IMR-90 (cell line): Measurements from ENCODE around the gene CDC26. TPM values are rescaled to one million over a fixed set of nuclear protein-coding genes. Genes with fewer than 3 reads are reported as not detected.

ENCODE experiments used
- ATAC-seq: fragments of 200-7000 bp; cut with Tn5 transposase; 2 replicates; pipeline ENCODE4 v1.9.1; 2020; ENCODE audit warnings: low read depth, mild to moderate bottlenecking, moderate library complexity
- BruUV-seq: library from RNA; stranded (reverse); fragments of 400-500 nt; replicated peaks from 2 replicates; lab custom pipeline; 2021; lab: Mats Ljungman, UMichigan
- CTCF ChIA-PET: fragments of 300-600 bp; formaldehyde crosslinking; extraction: SDS; loops from one replicate; lab custom pipeline; 2021; ENCODE audit warnings: antibody characterized with exemption; lab: Yijun Ruan, JAX
- POLR2A ChIA-PET: fragments of 300-600 bp; sonication (Branson Sonifier 250); formaldehyde crosslinking; loops from one replicate; lab custom pipeline; 2022; ENCODE audit warnings: antibody characterized with exemption; ENCODE audit not compliant: unreplicated experiment; lab: Charles Lee
- DNase-seq: peaks from one replicate; pipeline ENCODE4 v3.0.0; 2013
- H2AFZ ChIP-seq: replicated peaks from 2 replicates; pipeline ENCODE3; 2013; ENCODE audit warnings: low read length, mild to moderate bottlenecking; ENCODE audit not compliant: poor library complexity
- H2AK5ac ChIP-seq: 2 replicates; pipeline ENCODE4 v1.6.1; 2013; ENCODE audit warnings: low read depth, low read length, inconsistent platforms
- H2AK9ac ChIP-seq: replicated peaks from 2 replicates; pipeline ENCODE3; 2013; ENCODE audit warnings: mild to moderate bottlenecking, low read depth, low read length, moderate library complexity; ENCODE audit not compliant: poor library complexity
- H2BK120ac ChIP-seq: 2 replicates; pipeline ENCODE4 v1.6.1; 2013; ENCODE audit warnings: low read depth, low read length, inconsistent platforms
- H2BK15ac ChIP-seq: 3 replicates; pipeline ENCODE4 v1.6.1; 2013; ENCODE audit warnings: low read depth, low read length, inconsistent platforms
- H2BK20ac ChIP-seq: 2 replicates; pipeline ENCODE4 v1.6.1; 2013; ENCODE audit warnings: low read depth, mild to moderate bottlenecking, inconsistent platforms, low read length, moderate library complexity
- H2BK5ac ChIP-seq: 2 replicates; pipeline ENCODE4 v1.6.1; 2013; ENCODE audit warnings: mild to moderate bottlenecking, low read depth, low read length, inconsistent platforms; ENCODE audit not compliant: poor library complexity, severe bottlenecking
- H3K14ac ChIP-seq: replicated peaks from 2 replicates; pipeline ENCODE4 v1.6.1; 2013; ENCODE audit warnings: low read depth, low read length, inconsistent platforms
- H3K18ac ChIP-seq: 2 replicates; pipeline ENCODE4 v1.6.1; 2013; ENCODE audit warnings: low read depth, low read length, control low read depth
- H3K23ac ChIP-seq: 2 replicates; pipeline ENCODE4 v1.6.1; 2013; ENCODE audit warnings: low read depth, low read length, inconsistent platforms
- H3K27ac ChIP-seq: 2 replicates; pipeline ENCODE4 v1.5.1; 2013; ENCODE audit warnings: mild to moderate bottlenecking, control low read depth, low read length; ENCODE audit not compliant: insufficient read depth
- H3K27me3 ChIP-seq: 2 replicates; pipeline ENCODE4 v1.6.1; 2013; ENCODE audit warnings: low read length; ENCODE audit not compliant: control insufficient read depth, insufficient read depth
- H3K36me3 ChIP-seq: 2 replicates; pipeline ENCODE4 v1.6.1; 2013; ENCODE audit warnings: low read length, mixed read lengths; ENCODE audit not compliant: control insufficient read depth, insufficient read depth
- H3K4ac ChIP-seq: 2 replicates; pipeline ENCODE4 v1.6.1; 2013; ENCODE audit warnings: low read depth, low read length, inconsistent platforms
- H3K4me1 ChIP-seq: 2 replicates; pipeline ENCODE4 v1.6.1; 2013; ENCODE audit warnings: low read length, mixed read lengths; ENCODE audit not compliant: control insufficient read depth, insufficient read depth
- H3K4me2 ChIP-seq: 2 replicates; pipeline ENCODE4 v1.6.1; 2013; ENCODE audit warnings: low read depth, mild to moderate bottlenecking, control low read depth, low read length, moderate library complexity
- H3K4me3 ChIP-seq: 2 replicates; pipeline ENCODE4 v1.5.1; 2013; ENCODE audit warnings: low read depth, mild to moderate bottlenecking, control low read depth, low read length, moderate library complexity; ENCODE audit not compliant: insufficient read depth
- H3K56ac ChIP-seq: 2 replicates; pipeline ENCODE4 v1.6.1; 2013; ENCODE audit warnings: low read length, inconsistent platforms; ENCODE audit not compliant: insufficient read depth; ENCODE audit errors: extremely low read depth
- H3K79me1 ChIP-seq, 2 experiments: 2 replicates each; pipeline ENCODE4 v1.6.1; 2013; ENCODE audit warnings: low read length in 2 of 2, inconsistent platforms in 1 of 2, low read depth in 1 of 2
- H3K9ac ChIP-seq: 2 replicates; pipeline ENCODE4 v1.6.1; 2013; ENCODE audit warnings: low read depth, low read length, control low read depth
- H3K9me1 ChIP-seq: 2 replicates; pipeline ENCODE4 v1.6.1; 2013; ENCODE audit warnings: low read length, inconsistent platforms; ENCODE audit not compliant: insufficient read depth
- H3K9me3 ChIP-seq: 2 replicates; pipeline ENCODE4 v1.6.1; 2013; ENCODE audit warnings: low read length; ENCODE audit not compliant: control insufficient read depth, insufficient read depth
- H4K20me1 ChIP-seq: 2 replicates; pipeline ENCODE4 v1.6.1; 2013; ENCODE audit warnings: low read length, inconsistent platforms; ENCODE audit not compliant: insufficient read depth
- H4K5ac ChIP-seq: 2 replicates; pipeline ENCODE4 v1.6.1; 2013; ENCODE audit warnings: mild to moderate bottlenecking, low read depth, low read length, control low read depth
- H4K8ac ChIP-seq, 2 experiments: 2 replicates each; pipeline ENCODE4 v1.6.1; 2013; ENCODE audit warnings: low read depth in 2 of 2, low read length in 2 of 2, control low read depth in 1 of 2, inconsistent platforms in 1 of 2
- H4K91ac ChIP-seq: 2 replicates; pipeline ENCODE4 v1.6.1; 2013; ENCODE audit warnings: low read depth, low read length, inconsistent platforms; ENCODE audit not compliant: insufficient read depth
- MAZ ChIP-seq: IDR thresholded peaks from 2 replicates; pipeline ENCODE4 v1.6.1; 2012; ENCODE audit warnings: low read depth, mild to moderate bottlenecking, low read length, improper control_type of control experiment, moderate library complexity, borderline replicate concordance
- MXI1 ChIP-seq: IDR thresholded peaks from 2 replicates; pipeline ENCODE4 v1.6.1; 2012; ENCODE audit warnings: low read depth, mild to moderate bottlenecking, low read length, moderate library complexity, borderline replicate concordance
- WGBS, 2 experiments: methylation state at CpG; one replicate each; pipeline versions ENCODE4 v1.1.5 to v1.1.7; 2013; ENCODE audit warnings: missing lambda C conversion rate in 2 of 2; ENCODE audit not compliant: insufficient read length in 1 of 2; ENCODE audit errors: extremely low coverage in 2 of 2; 5-methylcytosine and 5-hydroxymethylcytosine counted together
- dilution Hi-C: fragments of 300-500 bp; cut with HindIII; formaldehyde crosslinking; loops from one replicate; pipeline ENCODE4 v1.14.3; 2018; ENCODE audit warnings: low sequenced_read_pairs; ENCODE audit not compliant: unreplicated experiment
- in situ Hi-C: fragments of 300-500 bp; cut with MboI; formaldehyde crosslinking; loops from 3 replicates; pipeline ENCODE4 v1.14.3; 2019; ENCODE audit warnings: low sequenced_read_pairs, inconsistent platforms, mixed read lengths
- intact Hi-C: fragments of 100-400 bp; cut with micrococcal nuclease; formaldehyde crosslinking; loops from 2 replicates; pipeline ENCODE4 v1.10.0; 2022
- polyA plus RNA-seq, 3 experiments: library from polyadenylated mRNA; depleted of rRNA; stranded (reverse); fragments of >200 nt; gene quantifications; 2 replicates each; pipeline ENCODE4 v1.2.3, GENCODE V29; 2012; ENCODE audit warnings: low replicate concordance in 1 of 3
- total RNA-seq: library from RNA; depleted of rRNA; stranded (reverse); fragments of >200 nt; gene quantifications from 2 replicates; pipeline ENCODE4 v1.2.3, GENCODE V29; 2012

Gene CDC26
- total and polyA plus RNA-seq, 2 of the 4 experiments (the other 2 are of a cell fraction) = 16.5 to 32.7 TPM

DNA sequence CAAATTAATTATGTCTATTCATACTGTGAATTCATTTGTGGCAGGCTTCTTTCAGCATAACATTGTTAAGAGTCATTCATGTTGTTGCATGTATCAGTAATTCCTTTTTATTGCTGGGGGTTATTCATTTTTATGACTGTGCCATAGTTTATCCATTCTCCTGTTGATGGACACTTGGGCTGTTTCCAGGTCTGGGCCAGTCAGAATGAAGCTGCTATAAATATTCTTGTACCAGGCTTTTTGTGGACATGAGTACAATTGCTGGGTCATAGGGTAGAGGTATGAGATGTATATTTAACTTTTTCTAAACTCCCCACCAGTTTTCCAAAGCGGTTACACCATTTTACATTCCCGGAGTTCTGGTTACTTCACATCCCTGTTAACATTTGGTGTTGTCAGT lies 13.7 kb upstream of the CDC26 start:
- no peak overlapping the region for H2AK5ac ChIP-seq
- CTCF ChIA-PET = no interaction called here

More for the DNA sequence above, 13.7 kb upstream of the CDC26 start:
- ATAC-seq = no peak
- H3K9me3 ChIP-seq = no peaks in the 10 kb centered on the region
- no peak overlapping the region for H3K4me3 ChIP-seq
- H3K23ac ChIP-seq = no peak overlapping the region
- no peak overlapping the region for H4K8ac ChIP-seq
- DNase-seq = no peak
- in situ Hi-C loops (no loop called here), intact Hi-C loops (no loop called here), dilution Hi-C loops (no loop called here)
- H3K27ac ChIP-seq = no peak overlapping the region
- peaks cover 55% of the 10 kb centered on the region for H3K36me3 ChIP-seq
- no peak overlapping the region for H3K4me2 ChIP-seq
- H3K79me1 ChIP-seq = peaks cover 0 to 5% of the 10 kb centered on the region in 2 experiments; a peak in 2 of 4 replicates
- peaks cover 3% of the 10 kb centered on the region; the same call in 1 of the 2 replicates for H3K4me1 ChIP-seq
- H3K18ac ChIP-seq = no peak overlapping the region
- no peaks in the 10 kb centered on the region for H3K27me3 ChIP-seq
- peaks cover 5% of the 10 kb centered on the region for H3K9me1 ChIP-seq
- H2BK120ac ChIP-seq = no peak overlapping the region
- POLR2A ChIA-PET = no interaction called here
- no peak overlapping the region for H4K91ac ChIP-seq
- no peak overlapping the region for H2BK5ac ChIP-seq
- H2AFZ ChIP-seq = no peak overlapping the region
- no CpG with 5 or more reads among the region's 2 CpGs for WGBS, 2 experiments
- no peak overlapping the region for H2BK15ac ChIP-seq
- no peak overlapping the region for H2AK9ac ChIP-seq
- no peak overlapping the region for H3K56ac ChIP-seq
- H3K14ac ChIP-seq = no peak overlapping the region
- no peak overlapping the region for H3K4ac ChIP-seq
- no peak overlapping the region for H4K5ac ChIP-seq
- no TSS peak for BruUV-seq
- no peak overlapping the region for H2BK20ac ChIP-seq
- H4K20me1 ChIP-seq = peaks cover 6% of the 10 kb centered on the region; the same call in 1 of the 2 replicates
- TF ChIP-seq MXI1 = no peak
- no peak for TF ChIP-seq MAZ
- H3K9ac ChIP-seq = no peak overlapping the region
